Stomach (tissue), 9 donors: ENCODE data around the gene MYO5A. TPM values are rescaled to one million over a fixed set of nuclear protein-coding genes. Genes with fewer than 3 reads are reported as not detected.

Source experiments
- DNase-seq, 2 donors: peaks; one replicate each; pipeline versions ENCODE4 v3.0.0 to v3.0.0-alpha.2; 2013 to 2019
- H3K27ac ChIP-seq, 5 donors: fragments of 200-600 bp in 4 of 5; sonication (generic) in 4 of 5; one replicate each; pipeline ENCODE4 v1.5.1; 2013 to 2019; ENCODE audit warnings: mild to moderate bottlenecking in 1 of 5, moderate library complexity in 1 of 5
- H3K27me3 ChIP-seq, 3 donors: fragments of 200-600 bp; sonication (generic); one replicate each; pipeline ENCODE4 v1.5.1; 2017 to 2019; ENCODE audit warnings: mixed run types in 1 of 3
- H3K36me3 ChIP-seq, 4 donors: fragments of 200-600 bp; sonication (generic); 1 replicate in 3 of 4; 2 replicates in 1 of 4; pipeline ENCODE4 v1.5.1; 2016 to 2019
- H3K4me1 ChIP-seq, 4 donors: fragments of 200-600 bp; sonication (generic); one replicate each; pipeline ENCODE4 v1.5.1; 2016 to 2019
- H3K4me3 ChIP-seq, 4 donors: fragments of 200-600 bp; sonication (generic) in 3 of 4; one replicate each; pipeline ENCODE4 v1.5.1; 2016 to 2019; ENCODE audit warnings: mild to moderate bottlenecking in 1 of 4
- H3K9me3 ChIP-seq, 4 donors: fragments of 200-600 bp; sonication (generic); one replicate each; pipeline ENCODE4 v1.5.1; 2016 to 2019
- CTCF ChIP-seq, 7 experiments: fragments of 450-650 bp in 4 of 7; fragments of 200-600 bp in 3 of 7; sonication (generic) in 3 of 7; IDR thresholded peaks; one replicate each; pipeline ENCODE4 v1.5.1; 2016 to 2019; ENCODE audit warnings: antibody characterized with exemption in 7 of 7, control low read depth in 2 of 7, mild to moderate bottlenecking in 1 of 7
- EP300 ChIP-seq: sonication (generic); formaldehyde crosslinking; IDR thresholded peaks from one replicate; pipeline ENCODE4 v1.6.1; 2017; ENCODE audit warnings: antibody characterized with exemption
- POLR2A ChIP-seq, 4 donors: fragments of 450-650 bp; IDR thresholded peaks; one replicate each; pipeline ENCODE4 v1.6.1; 2016; ENCODE audit warnings: antibody characterized with exemption in 4 of 4, control low read depth in 2 of 4, mild to moderate bottlenecking in 1 of 4, moderate library complexity in 1 of 4
- POLR2AphosphoS5 ChIP-seq, 3 donors: sonication (generic); formaldehyde crosslinking; IDR thresholded peaks; one replicate each; pipeline ENCODE4 v1.6.1; 2016; ENCODE audit warnings: antibody characterized with exemption in 3 of 3
- whole genome bisulfite sequencing, 5 donors: extraction: QIAGEN DNeasy Blood & Tissue Kit in 3 of 5; methylation state at CpG; one replicate each; pipeline versions ENCODE4 v1.1.5 to v1.1.7; 2013 to 2018; 5-methylcytosine and 5-hydroxymethylcytosine counted together
- intact Hi-C: fragments of 100-400 bp; cut with DNase I; formaldehyde crosslinking; loops from one replicate; pipeline ENCODE4 v1.15.1; 2023; ENCODE audit warnings: low total_unique reads
- polyA plus RNA-seq, 3 donors: library from polyadenylated mRNA; stranded (reverse); fragments of 200-250 nt; gene quantifications; one replicate each; pipeline ENCODE4 v1.2.3, GENCODE V29; 2013
- total RNA-seq, 5 donors: library from RNA; depleted of rRNA; stranded (reverse); fragments of >200 nt; gene quantifications; one replicate each; pipeline versions ENCODE4 v1.1.0 to v1.2.3, GENCODE V29; 2014 to 2016
- donor health status: healthy with polysubstance abuse.
- donor health status: Bipolar disorder and iron deficiency.
- donor health status: healthy.

MYO5A gene
- total and polyA plus RNA-seq, 8 donors: 1.2 to 26.2 (median 12.0) TPM

- 86 to 95% (median 90%) methylated on average over 6 of the region's 6 CpGs for WGBS, 5 donors
- Histone ChIP-seq H3K4me1 (peaks cover 0 to 19% (median 4%) of the 10 kb centered on the region in 4 donors), H3K27me3 (no peaks in the 10 kb centered on the region), H3K36me3 (no peaks in the 10 kb centered on the region), H3K4me3 (no peak overlapping the region), H3K9me3 (no peaks in the 10 kb centered on the region), H3K27ac (no peak overlapping the region)
- intact Hi-C loops: no loop called here
- no peak for DNase-seq
- TF ChIP-seq EP300 (no peak), POLR2AphosphoS5 (IDR thresholded peaks at IDR 0.05) (no peak), CTCF (IDR thresholded peaks at IDR 0.05) (no peak), POLR2A (IDR thresholded peaks at IDR 0.05) (no peak)
Observed at GRCh38 chr15:52505151-52505550, 23.5 kb downstream of the MYO5A start.

- 81 to 87% (median 86%) methylated on average over 5 of the region's 5 CpGs for WGBS, 5 donors
- Histone ChIP-seq H3K27me3 (no peaks in the 10 kb centered on the region), H3K4me1 (peaks cover 0 to 13% (median 0%) of the 10 kb centered on the region in 4 donors), H3K36me3 (no peaks in the 10 kb centered on the region), H3K4me3 (no peak overlapping the region), H3K9me3 (no peaks in the 10 kb centered on the region), H3K27ac (no peak overlapping the region)
- DNase-seq: no peak
- TF ChIP-seq CTCF (IDR thresholded peaks at IDR 0.05) (no peak), POLR2A (IDR thresholded peaks at IDR 0.05) (no peak), EP300 (no peak), POLR2AphosphoS5 (IDR thresholded peaks at IDR 0.05) (no peak)
- intact Hi-C loops: no loop called here
Observed at GRCh38 chr15:52503788-52504496, 24.7 kb downstream of the MYO5A start.

GRCh38 chr15:52502608-52503007 is 26.1 kb downstream of the MYO5A start:
- H3K36me3 ChIP-seq: no peaks in the 10 kb centered on the region
- H3K9me3 ChIP-seq: no peaks in the 10 kb centered on the region
- 79 to 93% (median 83%) methylated on average over 1 of the region's 1 CpG for whole genome bisulfite sequencing, 5 donors
- peaks cover 0 to 13% (median 0%) of the 10 kb centered on the region in 4 donors for H3K4me1 ChIP-seq
- no peak overlapping the region for H3K4me3 ChIP-seq
- TF ChIP-seq POLR2A (IDR thresholded peaks at IDR 0.05): no peak
- no peak for DNase-seq
- intact Hi-C loops: no loop called here
- H3K27ac ChIP-seq: no peak overlapping the region
- no peaks in the 10 kb centered on the region for H3K27me3 ChIP-seq

GRCh38 chr15:52499506-52499905 is 29.2 kb downstream of the MYO5A start:
- Histone ChIP-seq H3K36me3 (no peaks in the 10 kb centered on the region), H3K4me3 (no peak overlapping the region), H3K27ac (no peak overlapping the region), H3K4me1 (peaks cover 0 to 17% (median 0%) of the 10 kb centered on the region in 4 donors), H3K27me3 (no peaks in the 10 kb centered on the region), H3K9me3 (no peaks in the 10 kb centered on the region)
- 84 to 94% (median 86%) methylated on average over 3 of the region's 3 CpGs for WGBS, 5 donors
- intact Hi-C loops: no loop called here
- DNase-seq: no peak
- no peak for TF ChIP-seq POLR2A (IDR thresholded peaks at IDR 0.05)
- TF ChIP-seq EP300: no peak
- TF ChIP-seq POLR2AphosphoS5 (IDR thresholded peaks at IDR 0.05): no peak
- TF ChIP-seq CTCF (IDR thresholded peaks at IDR 0.05): no peak

- no peak overlapping the region for H3K27ac ChIP-seq
- no peaks in the 10 kb centered on the region for H3K27me3 ChIP-seq
- H3K9me3 ChIP-seq: no peaks in the 10 kb centered on the region
- no peaks in the 10 kb centered on the region for H3K36me3 ChIP-seq
- H3K4me3 ChIP-seq: no peak overlapping the region
- no peak for DNase-seq
- H3K4me1 ChIP-seq: peaks cover 0 to 12% (median 0%) of the 10 kb centered on the region in 4 donors
- TF ChIP-seq EP300: no peak
- no peak for TF ChIP-seq CTCF (IDR thresholded peaks at IDR 0.05)
- TF ChIP-seq POLR2AphosphoS5 (IDR thresholded peaks at IDR 0.05): no peak
- TF ChIP-seq POLR2A (IDR thresholded peaks at IDR 0.05): no peak
- intact Hi-C loops: no loop called here
Observed at GRCh38 chr15:52498706-52499105, 30.0 kb downstream of the MYO5A start.
